GM03348 (cell line): ENCODE measurements around the gene PRSS35.
"Not testable (repeated sequence)": the region's sequence is repeated elsewhere in the genome, so short reads cannot be mapped to it uniquely, and the experiment has no call there.

Source experiments
- DNase-seq: peaks from one replicate; pipeline ENCODE4 v3.0.0; 2012; ENCODE audit warnings: low spot score

PRSS35 gene

GRCh38 chr6:83511901-83512681, at the start of gene PRSS35:
Gene PRSS35, plus strand, starts transcription at chr6:83512534. Its CDS starts 10,908 bp downstream, at chr6:83523442.
- DNase-seq: peak; percentile 76

- peak; percentile 4 for DNase-seq
Observed at GRCh38 chr6:83463886-83464285, 48.4 kb upstream of the PRSS35 start.

- no peak for DNase-seq
Observed at GRCh38 chr6:83464381-83465140, 47.8 kb upstream of the PRSS35 start.

GRCh38 chr6:83466328-83466727, 46.0 kb upstream of the PRSS35 start:
- DNase-seq: no peak

GRCh38 chr6:83467620-83468036, 44.7 kb upstream of the PRSS35 start:
- no peak for DNase-seq

GRCh38 chr6:83470001-83470400, 42.3 kb upstream of the PRSS35 start:
- no peak for DNase-seq

GRCh38 chr6:83470587-83470986, 41.7 kb upstream of the PRSS35 start:
- DNase-seq: no peak

GRCh38 chr6:83472767-83473166, 39.6 kb upstream of the PRSS35 start:
- no peak for DNase-seq

GRCh38 chr6:83474309-83474708, 38.0 kb upstream of the PRSS35 start:
- no peak for DNase-seq

- no peak for DNase-seq
Observed at GRCh38 chr6:83476971-83477370, 35.4 kb upstream of the PRSS35 start.

- no peak for DNase-seq
Observed at GRCh38 chr6:83479389-83479788, 32.9 kb upstream of the PRSS35 start.

GRCh38 chr6:83480470-83480869, 31.9 kb upstream of the PRSS35 start:
- DNase-seq: no peak

GRCh38 chr6:83481938-83482337, 30.4 kb upstream of the PRSS35 start:
- not testable (repeated sequence) for DNase-seq

GRCh38 chr6:83488448-83488847, 23.9 kb upstream of the PRSS35 start:
- no peak for DNase-seq

GRCh38 chr6:83488861-83489260, 23.5 kb upstream of the PRSS35 start:
- no peak for DNase-seq

- DNase-seq: no peak
Observed at GRCh38 chr6:83490217-83490807, 22.0 kb upstream of the PRSS35 start.

GRCh38 chr6:83505356-83505755, 7.0 kb upstream of the PRSS35 start:
- DNase-seq: no peak

GRCh38 chr6:83509441-83509840, 2.9 kb upstream of the PRSS35 start:
- no peak for DNase-seq

- no peak for DNase-seq
Observed at GRCh38 chr6:83510791-83511190, 1.5 kb upstream of the PRSS35 start.

- DNase-seq: no peak
Observed at GRCh38 chr6:83511266-83511665, 1.1 kb upstream of the PRSS35 start.

- no peak for DNase-seq
Observed at GRCh38 chr6:83514466-83514865, 2.1 kb downstream of the PRSS35 start.

- peak; percentile 67 for DNase-seq
Observed at GRCh38 chr6:83514866-83515466, 2.6 kb downstream of the PRSS35 start.

- DNase-seq: no peak
Observed at GRCh38 chr6:83517500-83517899, 5.2 kb downstream of the PRSS35 start.
